Natural killer cell (primary cell): ENCODE results near the gene SNRPB2. TPM values are rescaled to one million over a fixed set of nuclear protein-coding genes. Genes with fewer than 3 reads are reported as not detected.

Experiments used
- ATAC-seq, 3 donors: fragments of 150-1000 bp in 2 of 3; fragments of 200-7000 bp in 1 of 3; cut with Tn5 transposase; 1 replicate in 1 of 3; 2 replicates in 2 of 3; pipeline ENCODE4 v1.10.0; 2021; ENCODE audit warnings: mild to moderate bottlenecking in 2 of 3, moderate library complexity in 2 of 3
- DNase-seq, 2 donors: peaks; one replicate each; pipeline versions ENCODE4 v3.0.0 to v3.0.0-alpha.2; 2013 to 2021; ENCODE audit warnings: mixed read lengths in 1 of 2
- H3K27ac ChIP-seq: one replicate; pipeline ENCODE4 v1.5.1; 2013; ENCODE audit warnings: mild to moderate bottlenecking, low read length
- H3K27me3 ChIP-seq: one replicate; pipeline ENCODE4 v1.6.1; 2013; ENCODE audit warnings: low read length; ENCODE audit not compliant: control insufficient read depth, insufficient read depth
- H3K36me3 ChIP-seq: one replicate; pipeline ENCODE4 v1.6.1; 2013; ENCODE audit warnings: low read length; ENCODE audit not compliant: control insufficient read depth, insufficient read depth
- H3K4me1 ChIP-seq: one replicate; pipeline ENCODE4 v1.6.1; 2013; ENCODE audit warnings: low read length; ENCODE audit not compliant: control insufficient read depth, insufficient read depth
- H3K4me3 ChIP-seq: one replicate; pipeline ENCODE4 v1.5.1; 2013; ENCODE audit warnings: low read length
- H3K9me3 ChIP-seq: one replicate; pipeline ENCODE4 v1.6.1; 2013; ENCODE audit warnings: low read length; ENCODE audit not compliant: control insufficient read depth, insufficient read depth
- H3K27ac Mint-ChIP-seq, 2 donors: one replicate each; pipeline ENCODE4 v1.8.0; 2022; ENCODE audit warnings: mild to moderate bottlenecking in 2 of 2, mixed read lengths in 2 of 2, moderate library complexity in 1 of 2
- H3K27me3 Mint-ChIP-seq, 2 donors: one replicate each; pipeline ENCODE4 v1.8.0; 2022; ENCODE audit warnings: low read depth in 2 of 2, mixed read lengths in 2 of 2
- H3K36me3 Mint-ChIP-seq: one replicate; pipeline ENCODE4 v1.8.0; 2022; ENCODE audit warnings: mixed read lengths
- H3K4me1 Mint-ChIP-seq, 2 donors: one replicate each; pipeline ENCODE4 v1.8.0; 2022; ENCODE audit warnings: mixed read lengths in 2 of 2
- H3K4me3 Mint-ChIP-seq: one replicate; pipeline ENCODE4 v1.8.0; 2022; ENCODE audit warnings: mild to moderate bottlenecking, moderate library complexity, mixed read lengths
- H3K9me3 Mint-ChIP-seq, 2 donors: one replicate each; pipeline ENCODE4 v1.8.0; 2022; ENCODE audit warnings: mixed read lengths in 2 of 2
- WGBS: methylation state at CpG from one replicate; pipeline ENCODE4 v1.1.7; 2013; ENCODE audit warnings: missing lambda C conversion rate; ENCODE audit not compliant: insufficient coverage; 5-methylcytosine and 5-hydroxymethylcytosine counted together
- intact Hi-C: fragments of 100-400 bp; cut with micrococcal nuclease; formaldehyde crosslinking; loops from one replicate; pipeline ENCODE4 v1.14.2; 2022
- total RNA-seq, 4 donors: library from RNA; stranded (reverse); fragments of 120-200 nt in 1 of 4; gene quantifications; one replicate each; pipeline versions ENCODE4 v1.2.3 to v1.2.4, GENCODE V29; 2013 to 2022
- TF ChIP-seq, protein P1 (sequence below): fragments of 200-600 bp; IDR thresholded peaks from one replicate; pipeline ENCODE4 v1.8.0; 2022; ENCODE audit warnings: antibody characterized with exemption

Gene SNRPB2
- total RNA-seq, 3 donors from 2014 or later (not counting 1 experiment from before 2014, with no cell fraction given) = 39.4 to 43.0 (median 40.5) TPM

DNA sequence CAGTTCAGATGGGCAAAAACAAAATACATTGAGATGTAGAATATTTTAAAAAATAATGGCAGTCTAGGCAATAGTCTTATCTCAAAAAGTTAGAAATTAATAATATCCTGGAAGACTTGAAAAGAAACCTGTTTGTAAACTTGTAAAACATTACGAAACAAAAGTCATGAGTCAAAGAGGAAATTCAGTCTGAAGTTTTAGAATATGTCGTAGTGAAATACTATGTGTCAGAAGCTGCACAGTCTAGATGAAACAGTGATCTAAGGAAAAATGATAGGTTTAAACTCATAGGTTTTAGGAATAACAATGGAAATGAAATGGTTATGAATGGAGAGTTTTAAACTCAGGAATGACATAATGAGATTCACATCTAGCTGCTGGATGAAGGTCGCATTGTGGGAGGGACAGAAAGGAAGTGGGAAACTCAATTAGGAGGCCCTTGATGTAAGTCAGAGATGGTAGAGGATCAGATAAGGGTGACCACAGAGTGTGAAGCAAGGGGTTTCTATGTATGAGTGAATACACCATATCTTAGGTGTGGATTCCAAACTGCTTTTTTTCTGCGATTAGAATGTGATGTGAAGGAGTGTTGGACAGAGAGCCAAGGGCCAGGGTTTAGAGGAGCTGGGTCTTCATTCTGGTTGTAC, 2.8 kb downstream of the SNRPB2 start:
- no peaks in the 10 kb centered on the region for H3K9me3 ChIP-seq
- H3K4me1 Mint-ChIP-seq = peaks cover 68 to 69% of the 10 kb centered on the region in 2 donors
- peaks cover 50% of the 10 kb centered on the region for H3K36me3 ChIP-seq
- H3K4me3 Mint-ChIP-seq = peak overlapping the region; percentile 22
- TF ChIP-seq, protein P1, sequence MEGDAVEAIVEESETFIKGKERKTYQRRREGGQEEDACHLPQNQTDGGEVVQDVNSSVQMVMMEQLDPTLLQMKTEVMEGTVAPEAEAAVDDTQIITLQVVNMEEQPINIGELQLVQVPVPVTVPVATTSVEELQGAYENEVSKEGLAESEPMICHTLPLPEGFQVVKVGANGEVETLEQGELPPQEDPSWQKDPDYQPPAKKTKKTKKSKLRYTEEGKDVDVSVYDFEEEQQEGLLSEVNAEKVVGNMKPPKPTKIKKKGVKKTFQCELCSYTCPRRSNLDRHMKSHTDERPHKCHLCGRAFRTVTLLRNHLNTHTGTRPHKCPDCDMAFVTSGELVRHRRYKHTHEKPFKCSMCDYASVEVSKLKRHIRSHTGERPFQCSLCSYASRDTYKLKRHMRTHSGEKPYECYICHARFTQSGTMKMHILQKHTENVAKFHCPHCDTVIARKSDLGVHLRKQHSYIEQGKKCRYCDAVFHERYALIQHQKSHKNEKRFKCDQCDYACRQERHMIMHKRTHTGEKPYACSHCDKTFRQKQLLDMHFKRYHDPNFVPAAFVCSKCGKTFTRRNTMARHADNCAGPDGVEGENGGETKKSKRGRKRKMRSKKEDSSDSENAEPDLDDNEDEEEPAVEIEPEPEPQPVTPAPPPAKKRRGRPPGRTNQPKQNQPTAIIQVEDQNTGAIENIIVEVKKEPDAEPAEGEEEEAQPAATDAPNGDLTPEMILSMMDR = no peak
- H3K27me3 Mint-ChIP-seq = peaks cover 13 to 15% of the 10 kb centered on the region in 2 donors
- peaks cover 15% of the 10 kb centered on the region for H3K36me3 Mint-ChIP-seq
- H3K27ac ChIP-seq = no peak overlapping the region
- DNase-seq = peak in 1 of 2 donors; percentile 40
- no peaks in the 10 kb centered on the region for H3K9me3 Mint-ChIP-seq
- H3K4me1 ChIP-seq = peaks cover 14% of the 10 kb centered on the region
- peak overlapping the region; percentile 41 to 96 for H3K27ac Mint-ChIP-seq
- H3K27me3 ChIP-seq = peaks cover 5% of the 10 kb centered on the region
- 58% methylated on average over 4 of the region's 4 CpGs for WGBS
- intact Hi-C loops = loop anchor here (5.0 to 10.0 kb wide), 2 partner anchors 160 to 1232 kb away; partner anchors contain the start of genes KIF16B, MGME1 and SNX5
- H3K4me3 ChIP-seq = no peak overlapping the region
- ATAC-seq = peak in 1 of 3 donors; percentile 38

DNA sequence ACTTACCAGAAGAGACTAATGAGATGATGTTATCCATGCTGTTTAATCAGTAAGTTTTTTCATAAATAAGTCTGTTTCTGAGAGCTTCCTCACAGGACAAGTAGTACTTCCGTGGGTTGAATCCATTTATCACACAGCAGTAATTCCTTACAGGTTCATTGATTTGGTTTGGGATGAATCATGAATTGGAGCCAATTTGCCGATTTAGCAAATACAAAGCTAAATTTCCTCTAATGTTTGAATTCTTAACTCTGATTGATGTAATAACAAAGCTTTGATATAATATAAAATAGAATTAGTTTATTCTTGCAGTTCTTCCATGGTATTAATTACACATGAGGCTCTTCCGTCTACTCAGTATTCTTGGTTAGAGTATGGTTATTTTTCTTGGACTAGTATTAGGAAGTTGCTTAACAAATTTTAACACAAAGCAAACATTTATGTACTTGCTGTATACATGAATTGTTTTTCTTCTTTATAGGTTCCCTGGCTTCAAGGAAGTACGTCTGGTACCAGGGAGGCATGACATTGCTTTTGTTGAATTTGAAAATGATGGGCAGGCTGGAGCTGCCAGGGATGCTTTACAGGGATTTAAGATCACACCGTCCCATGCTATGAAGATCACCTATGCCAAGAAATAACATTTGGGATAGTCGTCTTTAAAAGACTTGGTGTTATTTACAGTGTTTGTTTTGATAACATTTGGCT, 10.7 kb downstream of the SNRPB2 start:
- Mint-ChIP-seq H3K27ac (peak overlapping the region in 1 of 2 donors; percentile 36), H3K4me3 (no peak overlapping the region), H3K27me3 (peaks cover 5 to 6% of the 10 kb centered on the region in 2 donors), H3K4me1 (peaks cover 7 to 16% of the 10 kb centered on the region in 2 donors), H3K36me3 (peaks cover 47% of the 10 kb centered on the region), H3K9me3 (no peaks in the 10 kb centered on the region)
- Histone ChIP-seq H3K36me3 (peaks cover 55% of the 10 kb centered on the region), H3K9me3 (no peaks in the 10 kb centered on the region), H3K4me1 (no peaks in the 10 kb centered on the region), H3K27me3 (no peaks in the 10 kb centered on the region), H3K27ac (no peak overlapping the region), H3K4me3 (no peak overlapping the region)
- TF ChIP-seq, protein P1 = no peak
- no peak for DNase-seq
- WGBS = 95% methylated on average over 3 of the region's 6 CpGs
- intact Hi-C loops = no loop called here
- no peak for ATAC-seq

DNA sequence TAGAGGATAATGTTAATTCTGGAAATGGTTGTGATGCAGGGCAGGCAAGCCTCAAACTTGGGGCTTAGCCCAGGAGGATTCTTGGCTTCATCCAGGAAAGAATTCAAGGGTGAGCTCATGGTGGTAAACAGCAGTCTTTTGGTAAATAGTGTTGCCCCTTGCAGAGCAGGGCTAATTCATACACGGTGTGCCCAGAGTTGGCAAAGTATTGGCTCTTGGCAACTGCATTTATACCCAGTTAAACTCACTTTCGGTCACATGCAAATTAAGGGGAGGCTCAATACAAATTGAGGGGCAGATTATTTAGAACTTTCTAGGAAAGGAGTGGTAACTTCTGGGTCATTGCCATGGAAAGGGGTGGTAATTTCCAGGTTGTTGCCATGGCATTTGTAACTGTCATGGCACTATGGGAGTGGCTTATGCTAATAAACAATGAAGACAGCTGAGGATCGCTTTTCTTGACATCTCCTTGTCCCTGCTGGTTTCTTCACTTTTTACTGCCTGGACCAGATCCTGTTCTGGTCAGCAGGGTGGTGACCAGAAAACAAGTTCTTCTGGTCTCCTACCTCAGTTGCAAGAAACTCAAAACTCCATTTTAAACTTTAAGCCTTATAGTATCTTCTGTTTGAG, 14.5 kb downstream of the SNRPB2 start:
- DNase-seq (no peak), ATAC-seq (no peak)
- peaks cover 0 to 5% of the 10 kb centered on the region in 2 donors for H3K4me1 Mint-ChIP-seq
- H3K9me3 Mint-ChIP-seq = no peaks in the 10 kb centered on the region
- no peak overlapping the region for H3K4me3 Mint-ChIP-seq
- 92% methylated on average over 3 of the region's 3 CpGs for WGBS
- no peaks in the 10 kb centered on the region for H3K4me1 ChIP-seq
- intact Hi-C loops = no loop called here
- no peaks in the 10 kb centered on the region for H3K9me3 ChIP-seq
- H3K27me3 ChIP-seq = no peaks in the 10 kb centered on the region
- peaks cover 16 to 21% of the 10 kb centered on the region in 2 donors for H3K27me3 Mint-ChIP-seq
- TF ChIP-seq, protein P1 = no peak
- H3K36me3 ChIP-seq = peaks cover 25% of the 10 kb centered on the region
- no peak overlapping the region for H3K4me3 ChIP-seq
- no peak overlapping the region for H3K27ac Mint-ChIP-seq
- peaks cover 29% of the 10 kb centered on the region for H3K36me3 Mint-ChIP-seq
- H3K27ac ChIP-seq = no peak overlapping the region
